ENCODE results near the gene TUT7.

DNA sequence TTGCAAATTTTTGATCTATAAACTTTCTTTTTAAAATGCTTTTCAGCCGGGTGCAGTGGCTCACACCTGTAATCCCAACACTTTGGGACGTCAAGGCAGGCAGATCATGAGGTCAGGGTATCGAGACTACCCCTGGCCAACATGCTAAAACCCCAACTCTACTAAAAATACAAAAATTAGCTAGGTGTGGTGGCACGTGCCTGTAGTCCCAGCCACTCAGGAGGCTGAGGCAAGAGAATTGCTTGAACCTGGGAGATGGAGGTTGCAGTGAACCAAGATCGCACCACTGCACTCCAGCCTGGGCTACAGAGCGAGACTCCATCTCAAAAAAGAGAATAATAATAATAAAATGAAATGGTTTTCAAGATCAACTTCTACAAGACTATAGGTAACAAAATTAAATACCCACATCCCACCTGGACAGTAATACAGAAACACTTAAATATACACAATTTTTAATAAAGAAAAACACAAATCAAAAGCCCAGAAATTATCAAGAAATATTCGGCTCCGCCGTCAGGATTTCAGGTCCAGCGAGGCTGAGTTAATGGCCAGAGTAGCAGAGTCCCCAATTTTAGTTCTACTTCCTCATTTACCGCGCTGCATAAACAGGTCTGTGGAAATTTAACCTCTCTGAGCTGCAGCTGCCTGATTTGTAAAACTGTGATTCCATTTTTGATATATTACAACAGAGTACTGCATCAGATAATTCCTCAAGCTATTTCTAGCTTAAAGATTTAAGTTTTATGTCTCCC, 4.0 kb downstream of the TUT7 start:
- TF ChIP-seq, protein P1, sequence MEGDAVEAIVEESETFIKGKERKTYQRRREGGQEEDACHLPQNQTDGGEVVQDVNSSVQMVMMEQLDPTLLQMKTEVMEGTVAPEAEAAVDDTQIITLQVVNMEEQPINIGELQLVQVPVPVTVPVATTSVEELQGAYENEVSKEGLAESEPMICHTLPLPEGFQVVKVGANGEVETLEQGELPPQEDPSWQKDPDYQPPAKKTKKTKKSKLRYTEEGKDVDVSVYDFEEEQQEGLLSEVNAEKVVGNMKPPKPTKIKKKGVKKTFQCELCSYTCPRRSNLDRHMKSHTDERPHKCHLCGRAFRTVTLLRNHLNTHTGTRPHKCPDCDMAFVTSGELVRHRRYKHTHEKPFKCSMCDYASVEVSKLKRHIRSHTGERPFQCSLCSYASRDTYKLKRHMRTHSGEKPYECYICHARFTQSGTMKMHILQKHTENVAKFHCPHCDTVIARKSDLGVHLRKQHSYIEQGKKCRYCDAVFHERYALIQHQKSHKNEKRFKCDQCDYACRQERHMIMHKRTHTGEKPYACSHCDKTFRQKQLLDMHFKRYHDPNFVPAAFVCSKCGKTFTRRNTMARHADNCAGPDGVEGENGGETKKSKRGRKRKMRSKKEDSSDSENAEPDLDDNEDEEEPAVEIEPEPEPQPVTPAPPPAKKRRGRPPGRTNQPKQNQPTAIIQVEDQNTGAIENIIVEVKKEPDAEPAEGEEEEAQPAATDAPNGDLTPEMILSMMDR (IDR thresholded peaks at IDR 0.05; ENCODE audit: low read depth, low read length, poor library complexity, severe bottlenecking), result no peak
- TF ChIP-seq EZH2phosphoT487 (IDR thresholded peaks at IDR 0.05; ENCODE audit: borderline replicate concordance, low read length), result no peak
